Erythroblast (primary cell): ENCODE results near the gene DDX25.
"Not testable (repeated sequence)": the region's sequence is repeated elsewhere in the genome, so short reads cannot be mapped to it uniquely, and the experiment has no call there.

Experiments
- DNase-seq, 2 experiments: peaks; one replicate each; lab custom pipeline; 2025; lab: John Stamatoyannopoulos, UW
- GATA1 ChIP-seq: IDR thresholded peaks from 2 replicates; pipeline ENCODE4 v1.6.1; 2011; ENCODE audit warnings: low read depth, mild to moderate bottlenecking, control low read depth, low read length, moderate library complexity
- POLR2A ChIP-seq: IDR thresholded peaks from 2 replicates; pipeline ENCODE4 v1.6.1; 2011; ENCODE audit warnings: mild to moderate bottlenecking, low read length

Gene DDX25

GRCh38 chr11:125903711-125904659, at the start of gene DDX25:
Gene DDX25 (plus strand): TSS chr11:125904508. CDS start chr11:125904518, 10 bp downstream.
- TF ChIP-seq POLR2A = no peak
- no peak for TF ChIP-seq GATA1
- no peak for DNase-seq

- DNase-seq = not testable (repeated sequence)
Measured at GRCh38 chr11:125857670-125858069, 46.6 kb upstream of the DDX25 start.

GRCh38 chr11:125862786-125863185, 41.5 kb upstream of the DDX25 start:
- not testable (repeated sequence) for DNase-seq

- DNase-seq = not testable (repeated sequence)
Measured at GRCh38 chr11:125865354-125865753, 39.0 kb upstream of the DDX25 start.

GRCh38 chr11:125869521-125869920, 34.8 kb upstream of the DDX25 start:
- TF ChIP-seq POLR2A (no peak), GATA1 (no peak)
- DNase-seq = no peak

- peak; percentile 39 to 60 for DNase-seq
- TF ChIP-seq POLR2A = no peak
- TF ChIP-seq GATA1 = no peak
Measured at GRCh38 chr11:125871391-125872137, 32.7 kb upstream of the DDX25 start.

- no peak for DNase-seq
- TF ChIP-seq POLR2A (no peak), GATA1 (no peak)
Measured at GRCh38 chr11:125872138-125872491, 32.2 kb upstream of the DDX25 start.

- no peak for TF ChIP-seq POLR2A
- no peak for TF ChIP-seq GATA1
- no peak for DNase-seq
Measured at GRCh38 chr11:125873881-125874555, 30.3 kb upstream of the DDX25 start.

GRCh38 chr11:125874556-125875124, 29.7 kb upstream of the DDX25 start:
- DNase-seq = peak; percentile 52 to 76
- TF ChIP-seq GATA1 = no peak
- no peak for TF ChIP-seq POLR2A

GRCh38 chr11:125881291-125881690, 23.0 kb upstream of the DDX25 start:
- no peak for DNase-seq
- TF ChIP-seq POLR2A = no peak
- no peak for TF ChIP-seq GATA1

- DNase-seq = no peak
- TF ChIP-seq POLR2A (no peak), GATA1 (no peak)
Measured at GRCh38 chr11:125883375-125883774, 20.9 kb upstream of the DDX25 start.

GRCh38 chr11:125886997-125887372, 17.3 kb upstream of the DDX25 start:
- peak; percentile 74 to 81 for DNase-seq
- TF ChIP-seq POLR2A (no peak), GATA1 (no peak)

- peak; percentile 85 for TF ChIP-seq POLR2A
- TF ChIP-seq GATA1 = no peak
- DNase-seq = peak; percentile 95
Measured at GRCh38 chr11:125887373-125888324, 16.7 kb upstream of the DDX25 start, which contains the start of gene HYLS1. Gene HYLS1 (plus strand): TSS chr11:125887668. CDS start chr11:125899369, 11,701 bp downstream.
